Activated CD8-positive, alpha-beta T cell treated with anti-CD3 and anti-CD28 coated beads for 36 hours (primary cell): ENCODE data around the gene NAAA. TPM values are rescaled to one million over a fixed set of nuclear protein-coding genes. Genes with fewer than 3 reads are reported as not detected.

Experiments
- ATAC-seq: fragments of 200-7000 bp; cut with Tn5 transposase; one replicate; pipeline ENCODE4 v1.10.0; 2021; ENCODE audit warnings: mild to moderate bottlenecking, moderate library complexity
- CTCF ChIA-PET: fragments of 350-600 bp; sonication (Branson Sonifier 250); formaldehyde crosslinking; loops from one replicate; lab custom pipeline; 2021; ENCODE audit warnings: antibody characterized with exemption; lab: Charles Lee
- POLR2A ChIA-PET: fragments of 350-600 bp; sonication (Branson Sonifier 250); formaldehyde crosslinking; loops from one replicate; lab custom pipeline; 2021; ENCODE audit warnings: antibody characterized with exemption; lab: Charles Lee
- DNase-seq: peaks from one replicate; pipeline ENCODE4 v3.0.0-alpha.2; 2020
- H3K27ac Mint-ChIP-seq: one replicate; pipeline ENCODE4 v1.8.0; 2021; ENCODE audit warnings: mild to moderate bottlenecking, mixed read lengths
- H3K27me3 Mint-ChIP-seq: one replicate; pipeline ENCODE4 v1.8.0; 2021; ENCODE audit warnings: mixed read lengths
- H3K36me3 Mint-ChIP-seq: one replicate; pipeline ENCODE4 v1.8.0; 2021; ENCODE audit warnings: low read depth, mixed read lengths
- H3K4me1 Mint-ChIP-seq: one replicate; pipeline ENCODE4 v1.8.0; 2021; ENCODE audit warnings: low read depth, mixed read lengths
- H3K4me3 Mint-ChIP-seq: one replicate; pipeline ENCODE4 v1.8.0; 2021; ENCODE audit warnings: mild to moderate bottlenecking, moderate library complexity, mixed read lengths
- H3K9me3 Mint-ChIP-seq: one replicate; pipeline ENCODE4 v1.8.0; 2021; ENCODE audit warnings: mixed read lengths
- CTCF ChIP-seq: fragments of 200-600 bp; IDR thresholded peaks from one replicate; pipeline ENCODE4 v1.8.0; 2022; ENCODE audit warnings: antibody characterized with exemption, mild to moderate bottlenecking
- intact Hi-C: fragments of 100-400 bp; cut with micrococcal nuclease; formaldehyde crosslinking; loops from one replicate; pipeline ENCODE4 v1.10.0; 2022
- total RNA-seq, 2 experiments: library from RNA; stranded (reverse); gene quantifications; one replicate each; pipeline ENCODE4 v1.2.3, GENCODE V29; 2021

Gene NAAA
- total RNA-seq, 2 experiments from 2014 or later = 18.7 to 22.2 TPM

- peaks cover 7% of the 10 kb centered on the region for H3K27me3 Mint-ChIP-seq
- H3K4me3 Mint-ChIP-seq = no peak overlapping the region
- H3K27ac Mint-ChIP-seq = no peak overlapping the region
- DNase-seq (no peak), ATAC-seq (no peak)
- ChIA-PET CTCF (no interaction called here), POLR2A (interaction anchor here (1.4 kb wide), 1 partner anchor 9 kb away, joined by 3 read pairs; no protein-coding TSS in a partner anchor)
- intact Hi-C loops = loop anchor here (10.0 kb wide), 1 partner anchor 166 kb away; no protein-coding TSS in a partner anchor
- H3K36me3 Mint-ChIP-seq = no peaks in the 10 kb centered on the region
- peaks cover 2% of the 10 kb centered on the region for H3K9me3 Mint-ChIP-seq
- no peaks in the 10 kb centered on the region for H3K4me1 Mint-ChIP-seq
- TF ChIP-seq CTCF = no peak
Measured at GRCh38 chr4:75898536-75898935, 42.3 kb downstream of the NAAA start.

GRCh38 chr4:75895744-75896314 lies 45.0 kb downstream of the NAAA start:
- ATAC-seq (peak; percentile 73), DNase-seq (peak; percentile 8)
- no peaks in the 10 kb centered on the region for H3K36me3 Mint-ChIP-seq
- CTCF ChIA-PET = interaction anchor here (0.5 to 6.8 kb wide), 47 partner anchors 10 to 1234 kb away, joined by 3 to 71 read pairs (median 4); partner anchors contain the start of genes CDKL2, NAAA, PPEF2 and SDAD1
- peaks cover 2% of the 10 kb centered on the region for H3K9me3 Mint-ChIP-seq
- peaks cover 2% of the 10 kb centered on the region for H3K27me3 Mint-ChIP-seq
- intact Hi-C loops = loop anchor here (10.0 kb wide), 1 partner anchor 169 kb away; no protein-coding TSS in a partner anchor
- H3K4me1 Mint-ChIP-seq = no peaks in the 10 kb centered on the region
- H3K4me3 Mint-ChIP-seq = no peak overlapping the region
- POLR2A ChIA-PET = interaction anchor here (0.7 kb wide), 1 partner anchor 8 kb away, joined by 3 read pairs; no protein-coding TSS in a partner anchor
- TF ChIP-seq CTCF = peak; percentile 82
- no peak overlapping the region for H3K27ac Mint-ChIP-seq

GRCh38 chr4:75892508-75892907 lies 48.3 kb downstream of the NAAA start:
- H3K36me3 Mint-ChIP-seq = no peaks in the 10 kb centered on the region
- ATAC-seq (no peak), DNase-seq (peak; percentile 12)
- H3K27ac Mint-ChIP-seq = no peak overlapping the region
- no peak overlapping the region for H3K4me3 Mint-ChIP-seq
- intact Hi-C loops = loop anchor here (10.0 kb wide), 1 partner anchor 172 kb away; no protein-coding TSS in a partner anchor
- no peaks in the 10 kb centered on the region for H3K9me3 Mint-ChIP-seq
- no peaks in the 10 kb centered on the region for H3K27me3 Mint-ChIP-seq
- TF ChIP-seq CTCF = no peak
- POLR2A ChIA-PET = no interaction called here
- CTCF ChIA-PET = interaction anchor here (1.0 to 6.8 kb wide), 2 partner anchors 11 to 14 kb away, joined by 3 to 71 read pairs; partner anchors contain the start of gene PPEF2
- H3K4me1 Mint-ChIP-seq = no peaks in the 10 kb centered on the region

GRCh38 chr4:75891611-75892010 lies 49.2 kb downstream of the NAAA start:
- TF ChIP-seq CTCF = no peak
- ATAC-seq (no peak), DNase-seq (no peak)
- ChIA-PET CTCF (interaction anchor here (6.8 kb wide), 1 partner anchor 15 kb away, joined by 71 read pairs; the partner anchor contains the start of gene PPEF2), POLR2A (no interaction called here)
- Mint-ChIP-seq H3K9me3 (no peaks in the 10 kb centered on the region), H3K27ac (no peak overlapping the region), H3K36me3 (no peaks in the 10 kb centered on the region), H3K4me3 (no peak overlapping the region), H3K27me3 (no peaks in the 10 kb centered on the region), H3K4me1 (no peaks in the 10 kb centered on the region)
- intact Hi-C loops = loop anchor here (10.0 kb wide), 1 partner anchor 173 kb away; no protein-coding TSS in a partner anchor
